HEK293 (cell line): Measurements from ENCODE around the gene PSMB11.
A peak's percentile ranks its signal among the peaks of the same experiment; 100 is the strongest.

ENCODE experiments used
- GLI2 ChIP-seq: fragments of 450-650 bp; formaldehyde crosslinking; IDR thresholded peaks from 2 replicates; pipeline ENCODE4; 2017; ENCODE audit warnings: missing biosample characterization, missing genetic modification characterization, low read depth, borderline replicate concordance
- INSM2 ChIP-seq: fragments of 450-650 bp; formaldehyde crosslinking; IDR thresholded peaks from 2 replicates; pipeline ENCODE4 v1.5.1; 2016; ENCODE audit warnings: missing biosample characterization, missing genetic modification characterization
- MZF1 ChIP-seq: fragments of 450-650 bp; formaldehyde crosslinking; IDR thresholded peaks from 2 replicates; pipeline ENCODE4 v1.5.1; 2017; ENCODE audit warnings: missing biosample characterization, missing genetic modification characterization, borderline replicate concordance
- PRDM4 ChIP-seq: fragments of 450-650 bp; formaldehyde crosslinking; IDR thresholded peaks from 2 replicates; pipeline ENCODE4 v1.5.1; 2017; ENCODE audit warnings: missing biosample characterization, missing genetic modification characterization
- SP3 ChIP-seq: fragments of 450-650 bp; formaldehyde crosslinking; IDR thresholded peaks from 2 replicates; pipeline ENCODE4 v1.5.1; 2016; ENCODE audit warnings: missing biosample characterization, missing genetic modification characterization
- TRIM28 ChIP-seq: IDR thresholded peaks from 2 replicates; pipeline ENCODE4 v1.6.1; 2011; ENCODE audit warnings: low read length, control low read depth, borderline replicate concordance
- WT1 ChIP-seq: fragments of 450-650 bp; formaldehyde crosslinking; IDR thresholded peaks from 2 replicates; pipeline ENCODE4 v1.5.1; 2016; ENCODE audit warnings: missing biosample characterization, missing genetic modification characterization
- YY1 ChIP-seq: fragments of 450-650 bp; formaldehyde crosslinking; IDR thresholded peaks from 2 replicates; pipeline ENCODE4 v1.5.1; 2018; ENCODE audit warnings: missing biosample characterization, missing genetic modification characterization
- YY2 ChIP-seq: fragments of 450-650 bp; formaldehyde crosslinking; IDR thresholded peaks from 2 replicates; pipeline ENCODE4 v1.5.1; 2016; ENCODE audit warnings: missing biosample characterization, missing genetic modification characterization
- ZBTB7A ChIP-seq: fragments of 450-650 bp; formaldehyde crosslinking; IDR thresholded peaks from 2 replicates; pipeline ENCODE4 v1.5.1; 2016; ENCODE audit warnings: low read depth, missing biosample characterization, missing genetic modification characterization
- ZBTB8A ChIP-seq: fragments of 450-650 bp; formaldehyde crosslinking; IDR thresholded peaks from 2 replicates; pipeline ENCODE4 v1.5.1; 2016; ENCODE audit warnings: missing biosample characterization, missing genetic modification characterization
- ZFHX2 ChIP-seq: fragments of 450-650 bp; formaldehyde crosslinking; conservative IDR thresholded peaks from 2 replicates; pipeline ENCODE4 v1.5.1; 2016; ENCODE audit warnings: missing biosample characterization, missing genetic modification characterization
- ZNF132 ChIP-seq: fragments of 450-650 bp; formaldehyde crosslinking; IDR thresholded peaks from 2 replicates; pipeline ENCODE4 v1.5.1; 2017; ENCODE audit warnings: missing biosample characterization, missing genetic modification characterization, borderline replicate concordance
- ZNF138 ChIP-seq: fragments of 450-650 bp; formaldehyde crosslinking; IDR thresholded peaks from 2 replicates; pipeline ENCODE4 v1.5.1; 2016; ENCODE audit warnings: missing biosample characterization, missing genetic modification characterization, borderline replicate concordance
- ZNF16 ChIP-seq: fragments of 450-650 bp; formaldehyde crosslinking; IDR thresholded peaks from 2 replicates; pipeline ENCODE4 v1.5.1; 2016; ENCODE audit warnings: low read depth, missing biosample characterization, missing genetic modification characterization
- ZNF202 ChIP-seq: fragments of 450-650 bp; formaldehyde crosslinking; IDR thresholded peaks from 2 replicates; pipeline ENCODE4 v1.5.1; 2016; ENCODE audit warnings: missing biosample characterization, missing genetic modification characterization, borderline replicate concordance
- ZNF221 ChIP-seq: fragments of 450-650 bp; formaldehyde crosslinking; IDR thresholded peaks from 2 replicates; pipeline ENCODE4 v1.5.1; 2017; ENCODE audit warnings: missing biosample characterization, missing genetic modification characterization, borderline replicate concordance
- ZNF223 ChIP-seq: fragments of 450-650 bp; formaldehyde crosslinking; IDR thresholded peaks from 2 replicates; pipeline ENCODE4 v1.5.1; 2016; ENCODE audit warnings: missing biosample characterization, missing genetic modification characterization
- ZNF239 ChIP-seq: fragments of 450-650 bp; formaldehyde crosslinking; IDR thresholded peaks from 2 replicates; pipeline ENCODE4 v1.5.1; 2016; ENCODE audit warnings: missing biosample characterization, missing genetic modification characterization
- ZNF280D ChIP-seq: fragments of 450-650 bp; formaldehyde crosslinking; IDR thresholded peaks from 2 replicates; pipeline ENCODE4 v1.5.1; 2016; ENCODE audit warnings: missing biosample characterization, missing genetic modification characterization
- ZNF37A ChIP-seq: fragments of 450-650 bp; IDR thresholded peaks from 2 replicates; pipeline ENCODE4 v1.5.1; 2018; ENCODE audit warnings: missing biosample characterization, missing genetic modification characterization
- ZNF426 ChIP-seq: fragments of 450-650 bp; formaldehyde crosslinking; IDR thresholded peaks from 2 replicates; pipeline ENCODE4 v1.5.1; 2017; ENCODE audit warnings: missing biosample characterization, missing genetic modification characterization, mild to moderate bottlenecking, inconsistent platforms, moderate library complexity
- ZNF449 ChIP-seq: fragments of 450-650 bp; formaldehyde crosslinking; IDR thresholded peaks from 2 replicates; pipeline ENCODE4 v1.5.1; 2017; ENCODE audit warnings: missing biosample characterization, mild to moderate bottlenecking, missing genetic modification characterization, moderate library complexity
- ZNF510 ChIP-seq: fragments of 450-650 bp; formaldehyde crosslinking; IDR thresholded peaks from 2 replicates; pipeline ENCODE4 v1.5.1; 2018; ENCODE audit warnings: mild to moderate bottlenecking, missing genetic modification characterization, missing biosample characterization; ENCODE audit not compliant: insufficient replicate concordance
- ZNF544 ChIP-seq: fragments of 450-650 bp; formaldehyde crosslinking; IDR thresholded peaks from 2 replicates; pipeline ENCODE4 v1.5.0; 2017; ENCODE audit warnings: missing biosample characterization, missing genetic modification characterization
- ZNF548 ChIP-seq: fragments of 450-650 bp; formaldehyde crosslinking; IDR thresholded peaks from 2 replicates; pipeline ENCODE4 v1.5.1; 2016; ENCODE audit warnings: missing biosample characterization, missing genetic modification characterization
- ZNF561 ChIP-seq: fragments of 450-650 bp; IDR thresholded peaks from 2 replicates; pipeline ENCODE4 v1.5.1; 2018; ENCODE audit warnings: missing biosample characterization, missing genetic modification characterization, borderline replicate concordance
- ZNF623 ChIP-seq: fragments of 450-650 bp; formaldehyde crosslinking; IDR thresholded peaks from 2 replicates; pipeline ENCODE4 v1.5.1; 2016; ENCODE audit warnings: missing biosample characterization, missing genetic modification characterization
- ZNF670 ChIP-seq: fragments of 450-650 bp; formaldehyde crosslinking; IDR thresholded peaks from 2 replicates; pipeline ENCODE4 v1.5.1; 2016; ENCODE audit warnings: missing biosample characterization, missing genetic modification characterization, low read depth
- ZNF677 ChIP-seq: fragments of 450-650 bp; IDR thresholded peaks from 2 replicates; pipeline ENCODE4 v1.5.0; 2018; ENCODE audit warnings: missing biosample characterization, mild to moderate bottlenecking, missing genetic modification characterization, moderate library complexity
- ZNF768 ChIP-seq: fragments of 450-650 bp; formaldehyde crosslinking; IDR thresholded peaks from 2 replicates; pipeline ENCODE4 v1.5.1; 2018; ENCODE audit warnings: missing biosample characterization, mild to moderate bottlenecking, missing genetic modification characterization
- ZNF792 ChIP-seq: fragments of 450-650 bp; formaldehyde crosslinking; IDR thresholded peaks from 2 replicates; pipeline ENCODE4 v1.5.1; 2016; ENCODE audit warnings: missing biosample characterization, missing genetic modification characterization

PSMB11 gene

DNA sequence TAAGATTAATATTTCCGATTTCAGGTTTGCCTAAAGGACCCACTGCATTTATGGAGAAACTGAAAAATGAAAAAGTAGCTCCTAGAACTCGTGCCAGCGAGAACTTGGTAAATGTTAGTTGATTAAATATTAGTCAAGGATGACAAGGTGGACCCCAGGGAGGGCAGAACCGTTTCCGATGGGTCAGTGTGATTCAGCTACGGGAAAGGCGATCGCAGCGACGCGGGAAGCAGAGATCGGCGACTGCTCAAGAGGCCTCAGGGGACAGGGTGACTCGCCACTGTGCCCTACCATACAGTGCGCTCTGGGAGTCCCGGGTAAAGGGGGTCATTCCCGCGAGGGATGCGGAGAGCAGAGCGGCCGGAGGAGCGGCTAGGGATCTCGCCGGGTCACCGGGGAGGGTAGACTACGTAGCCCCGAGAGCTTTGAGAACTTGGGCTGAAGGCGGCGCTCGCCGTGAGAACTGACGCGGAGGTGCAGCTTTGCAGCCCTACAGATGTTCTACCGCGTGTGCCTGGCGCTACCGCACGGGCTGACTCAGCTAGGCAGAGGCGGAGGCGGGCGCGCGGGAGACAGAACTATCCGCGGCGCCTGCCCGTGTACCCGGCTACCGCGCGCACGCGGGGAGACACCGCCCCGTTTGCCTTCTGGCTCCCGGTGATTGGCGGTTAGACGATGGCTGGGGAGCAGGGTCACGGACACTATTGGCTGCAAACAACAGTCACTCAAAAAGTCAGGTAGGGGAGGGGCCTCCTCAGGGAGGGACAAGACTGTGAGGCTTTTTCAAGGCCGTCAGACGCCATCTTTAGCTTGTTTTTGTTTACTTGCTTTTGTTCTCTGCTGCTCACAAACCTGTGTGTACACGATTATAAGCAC is 35.2 kb upstream of the PSMB11 start (continued):
- TF ChIP-seq ZNF548 (no peak), TRIM28 (peak; percentile 85; the same call in 1 of the 2 replicates), ZFHX2 (peak; percentile 77), ZNF510 (tag by site-specific recombination) (no peak), ZNF138 (tag by site-specific recombination) (no peak), INSM2 (tag by site-specific recombination) (peak; percentile 66; the same call in 1 of the 2 replicates), ZNF221 (tag by site-specific recombination) (no peak), ZNF37A (tag by site-specific recombination) (no peak), ZBTB8A (tag by site-specific recombination) (peak; percentile 99), ZNF426 (no peak), ZBTB7A (tag by site-specific recombination) (no peak), ZNF623 (0 out of 2 replicates have a peak, but pooled peaks have one; percentile 17), ZNF544 (tag by site-specific recombination) (no peak), ZNF132 (tag by site-specific recombination) (no peak), WT1 (tag by site-specific recombination) (no peak), ZNF239 (tag by site-specific recombination) (peak; percentile 64; the same call in 1 of the 2 replicates), ZNF792 (no peak), ZNF768 (no peak), ZNF280D (tag by site-specific recombination) (no peak), GLI2 (tag by site-specific recombination) (no peak), ZNF677 (tag by site-specific recombination) (no peak), ZNF202 (tag by site-specific recombination) (no peak), ZNF16 (tag by site-specific recombination) (peak; percentile 17; the same call in 1 of the 2 replicates), ZNF223 (tag by site-specific recombination) (no peak), YY1 (peak; percentile 52; the same call in 1 of the 2 replicates), YY2 (tag by site-specific recombination) (no peak), PRDM4 (tag by site-specific recombination) (no peak), ZNF670 (tag by site-specific recombination) (no peak), ZNF561 (peak; percentile 91; the same call in 1 of the 2 replicates), SP3 (tag by site-specific recombination) (peak; percentile 89), MZF1 (tag by site-specific recombination) (no peak), ZNF449 (tag by site-specific recombination) (peak; percentile 88)
